EL (cell line): ENCODE results near the gene CSF1R.
"Not testable (repeated sequence)": the region's sequence is repeated elsewhere in the genome, so short reads cannot be mapped to it uniquely, and the experiment has no call there.

ENCODE experiments used
- DNase-seq: peaks from one replicate; pipeline ENCODE4 v3.0.0-alpha.2; 2016

Gene CSF1R

DNA sequence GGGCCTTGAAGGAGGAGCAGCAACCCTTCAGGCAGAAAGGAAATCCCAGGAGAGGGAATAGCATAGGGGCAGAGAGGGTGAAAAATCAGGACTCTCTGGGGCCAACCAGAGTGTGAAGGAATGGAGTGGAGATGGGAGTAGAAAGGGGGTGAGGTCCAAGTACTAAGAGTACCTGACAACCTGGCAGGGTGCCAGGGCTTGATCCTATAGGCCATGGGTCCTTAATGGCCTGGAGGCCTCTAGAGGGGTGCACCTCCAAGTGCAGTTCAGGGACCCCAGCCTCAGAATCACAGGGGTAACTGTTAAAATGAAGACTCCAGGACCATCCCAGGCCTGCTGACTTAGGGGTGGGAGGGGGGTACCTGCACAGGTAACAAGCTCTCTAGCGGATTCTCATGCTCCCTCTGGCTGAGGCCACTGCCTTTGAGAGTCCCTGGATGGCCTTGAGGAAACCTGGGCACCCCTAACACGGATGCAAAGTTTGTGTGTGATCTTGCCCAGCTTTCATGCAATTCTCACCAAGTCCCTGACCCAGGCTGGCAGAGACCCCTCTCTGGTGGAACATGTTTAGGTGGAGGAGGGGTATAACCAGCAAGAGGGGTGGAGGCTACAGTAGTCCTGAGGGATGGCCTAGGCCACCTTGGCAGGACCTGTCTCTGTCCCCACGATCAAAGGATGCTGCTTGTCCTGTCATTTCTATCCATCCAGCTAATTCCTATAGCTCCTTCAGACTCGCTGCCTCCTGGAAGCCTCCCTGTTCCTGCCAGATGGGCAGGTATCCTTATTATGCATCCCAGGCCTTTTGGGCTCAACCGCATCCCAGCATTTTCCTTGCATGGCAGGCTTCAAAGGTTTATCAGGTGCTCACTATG, 17.6 kb upstream of the CSF1R start:
- no peak for DNase-seq

DNA sequence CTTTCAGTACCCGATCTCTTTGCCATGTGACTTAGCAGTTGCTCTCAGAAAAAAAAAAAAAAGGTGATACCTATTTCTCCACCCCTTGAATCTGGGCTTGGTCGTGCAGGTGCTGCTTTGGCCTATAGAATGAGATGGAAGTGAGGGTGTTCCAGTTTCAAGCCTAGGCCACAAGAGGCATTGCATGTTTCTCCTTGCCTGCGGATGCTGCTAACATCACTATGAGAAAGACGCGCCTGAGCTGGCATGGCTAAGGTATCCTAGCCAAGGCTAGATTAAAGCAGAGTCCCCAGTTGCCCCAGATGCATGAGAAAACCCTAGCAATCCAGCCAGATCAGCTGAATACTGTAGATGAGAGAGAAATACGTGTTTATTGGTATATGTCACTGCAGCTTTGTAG, 14.7 kb upstream of the CSF1R start:
- no peak for DNase-seq

DNA sequence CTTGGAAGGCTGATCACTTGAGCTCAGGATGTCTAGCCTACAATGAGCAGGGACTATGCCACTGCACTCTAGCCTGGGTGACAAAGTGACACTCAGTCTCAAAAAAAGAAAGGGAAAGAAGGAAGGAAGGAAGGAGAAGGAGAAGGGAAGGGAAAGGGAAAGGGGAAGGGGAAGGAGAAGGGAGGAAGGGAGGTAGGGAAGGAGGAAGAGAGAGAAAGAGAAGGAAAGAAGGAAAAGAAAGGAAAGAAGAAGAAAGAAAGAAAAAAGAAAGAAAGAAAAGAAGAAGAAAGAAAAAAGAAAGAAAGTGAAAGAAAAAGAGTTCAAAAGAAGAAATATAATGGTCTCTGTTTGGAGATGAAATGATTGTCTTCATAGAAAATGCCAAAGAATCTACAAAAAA, 10.8 kb upstream of the CSF1R start:
- no peak for DNase-seq

DNA sequence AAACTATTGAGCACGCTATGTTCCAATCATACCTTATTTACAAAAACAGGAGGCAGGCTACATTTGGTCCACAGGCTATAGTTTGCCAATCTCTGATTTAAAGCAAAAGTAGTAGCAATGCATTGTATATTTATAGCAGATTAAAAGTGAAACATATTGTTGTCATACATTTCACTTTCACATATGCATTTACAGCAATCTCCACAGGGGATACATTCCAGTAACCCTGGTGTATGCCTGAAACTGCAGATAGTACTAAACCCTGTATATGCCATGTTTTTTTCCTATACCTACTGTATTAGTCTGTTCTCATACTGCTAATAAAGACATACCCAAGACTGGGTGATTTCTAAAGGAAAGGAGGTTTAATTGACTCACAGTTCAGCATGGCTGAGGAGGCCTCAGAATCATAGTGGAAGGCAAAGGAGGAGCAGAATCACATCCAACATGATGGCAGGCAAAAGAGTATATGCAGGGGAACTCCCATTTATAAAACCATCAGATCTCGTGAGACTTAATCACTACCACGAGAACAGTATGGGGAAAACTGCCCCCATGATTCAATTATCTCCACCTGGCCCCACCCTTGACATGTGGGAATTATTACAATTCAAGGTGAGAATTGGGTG, 5.9 kb upstream of the CSF1R start:
- DNase-seq: no peak

DNA sequence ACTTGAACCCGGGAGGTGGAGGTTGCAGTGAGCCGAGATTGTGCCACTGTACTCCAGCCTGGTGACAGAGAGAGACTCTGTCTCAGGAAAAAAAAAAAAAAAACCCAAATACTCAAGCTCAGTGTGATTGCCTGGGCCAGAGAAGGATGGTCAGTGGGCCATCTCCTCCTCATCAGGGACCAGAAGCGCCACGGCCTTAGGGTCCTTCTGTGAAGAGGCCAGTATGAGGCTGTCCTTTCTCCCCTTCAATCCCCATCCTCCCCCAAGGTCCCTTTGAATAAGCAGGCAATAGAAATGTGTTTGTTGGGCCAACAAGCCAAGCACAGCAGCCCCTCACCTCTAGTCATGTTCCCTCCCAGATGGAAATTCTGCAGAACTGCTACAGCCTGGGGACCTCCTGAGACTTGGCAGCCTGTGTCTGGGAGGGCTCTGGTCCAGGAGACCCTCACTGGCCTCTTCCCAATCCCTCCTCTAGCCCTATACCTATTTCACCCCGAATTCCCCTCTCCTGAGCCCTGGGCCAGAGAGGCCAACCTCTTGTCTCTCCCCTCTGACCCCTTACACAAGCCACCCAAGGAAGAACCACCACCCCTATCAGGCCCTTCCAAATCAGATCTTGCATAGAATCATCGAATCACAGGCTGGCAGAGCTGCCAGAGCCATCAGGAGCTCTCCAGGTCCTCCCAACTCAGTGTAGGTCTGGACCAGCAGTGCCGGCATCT, 1.0 kb downstream of the CSF1R start:
- no peak for DNase-seq

DNA sequence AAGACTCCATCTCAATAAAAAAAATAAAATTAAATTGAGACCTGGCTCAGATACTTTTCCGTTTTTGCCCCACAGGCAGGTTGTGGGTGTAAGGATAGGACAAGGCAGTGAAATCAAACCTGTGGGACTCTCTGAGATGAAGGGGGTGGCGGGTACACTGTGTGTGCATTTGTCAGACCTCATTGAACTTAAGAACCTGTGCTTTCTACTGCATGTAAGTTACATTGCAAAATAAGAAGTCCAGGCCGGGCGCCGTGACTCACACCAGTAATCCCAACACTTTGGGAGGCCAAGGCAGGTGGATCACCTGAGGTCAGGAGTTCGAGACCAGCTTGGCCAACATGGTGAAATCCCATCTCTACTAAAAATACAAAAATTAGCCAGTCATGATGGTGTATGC, 1.6 kb downstream of the CSF1R start:
- DNase-seq: not testable (repeated sequence)

DNA sequence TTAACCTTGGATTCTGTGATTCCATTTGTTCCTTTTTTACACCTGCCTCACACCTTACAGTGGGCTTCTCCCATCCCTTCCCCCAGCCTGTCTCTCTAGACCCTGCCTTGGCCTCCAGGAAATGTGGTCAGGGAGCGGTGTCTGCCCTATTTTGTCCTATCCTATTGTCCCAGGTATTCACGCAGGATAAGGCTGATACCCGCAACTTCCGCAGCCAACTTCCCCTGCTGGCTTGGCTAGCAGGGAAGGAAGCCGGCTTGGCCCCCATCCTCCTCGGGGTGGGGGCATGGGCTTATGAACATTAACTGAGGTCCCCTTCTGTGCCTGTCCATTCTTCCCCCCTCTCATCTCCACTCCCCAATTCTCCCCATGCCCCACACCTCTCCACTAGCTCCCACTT, 3.5 kb downstream of the CSF1R start:
- no peak for DNase-seq

DNA sequence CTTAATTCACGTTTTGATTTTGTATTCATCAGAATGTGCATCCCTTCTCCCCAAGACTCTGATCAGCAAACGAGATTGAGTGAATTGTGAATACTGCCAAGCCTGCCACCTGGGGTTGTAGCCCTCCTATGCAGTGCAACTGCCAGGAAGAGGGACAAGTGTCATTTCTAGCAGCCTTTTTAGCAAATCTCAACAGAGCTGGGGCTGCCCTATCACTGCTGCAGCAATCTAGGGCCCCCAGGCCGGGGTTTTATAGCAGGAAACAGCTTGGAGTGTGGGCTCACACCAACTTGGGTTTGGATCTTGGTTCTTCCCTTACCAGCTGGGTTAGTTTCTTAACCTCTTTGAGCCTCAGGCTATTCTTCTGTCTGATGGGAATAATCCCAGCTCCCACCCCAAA, 4.0 kb downstream of the CSF1R start:
- no peak for DNase-seq

DNA sequence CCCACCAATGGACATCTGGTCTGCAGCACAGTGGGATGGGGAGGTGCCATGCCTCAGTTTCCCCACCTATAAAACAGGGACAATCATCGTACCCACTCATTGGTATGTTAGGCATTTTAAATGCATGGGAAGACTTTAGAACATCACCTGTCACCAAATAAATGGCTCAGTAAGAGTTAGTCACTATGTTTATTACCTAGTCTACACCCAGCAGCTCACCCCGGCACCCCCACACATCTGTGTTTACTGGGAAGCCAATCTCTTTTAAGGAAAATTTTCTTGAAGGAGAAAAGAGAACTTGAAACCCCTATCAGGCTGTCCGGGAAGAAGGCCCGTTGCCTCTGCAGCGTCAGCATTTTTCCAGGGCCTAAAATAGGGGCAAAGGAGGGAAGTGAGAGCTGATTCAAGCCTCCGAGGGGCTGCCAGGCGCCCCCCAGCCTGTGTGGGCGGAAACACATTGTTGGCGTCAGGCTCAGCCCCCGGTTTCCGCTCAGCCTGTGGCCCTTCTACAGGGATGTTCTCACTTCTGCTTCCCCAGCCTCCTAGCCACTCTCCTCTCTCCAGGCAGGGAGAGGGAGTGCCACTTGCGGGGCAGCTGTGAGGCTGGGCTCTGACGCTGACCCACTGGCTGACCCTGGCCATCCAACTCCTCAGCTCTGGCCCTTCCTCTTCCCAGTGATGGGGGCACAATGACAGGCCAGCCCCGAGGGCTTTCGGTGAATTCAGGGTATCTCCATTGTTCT, 4.6 kb downstream of the CSF1R start:
- DNase-seq: no peak

DNA sequence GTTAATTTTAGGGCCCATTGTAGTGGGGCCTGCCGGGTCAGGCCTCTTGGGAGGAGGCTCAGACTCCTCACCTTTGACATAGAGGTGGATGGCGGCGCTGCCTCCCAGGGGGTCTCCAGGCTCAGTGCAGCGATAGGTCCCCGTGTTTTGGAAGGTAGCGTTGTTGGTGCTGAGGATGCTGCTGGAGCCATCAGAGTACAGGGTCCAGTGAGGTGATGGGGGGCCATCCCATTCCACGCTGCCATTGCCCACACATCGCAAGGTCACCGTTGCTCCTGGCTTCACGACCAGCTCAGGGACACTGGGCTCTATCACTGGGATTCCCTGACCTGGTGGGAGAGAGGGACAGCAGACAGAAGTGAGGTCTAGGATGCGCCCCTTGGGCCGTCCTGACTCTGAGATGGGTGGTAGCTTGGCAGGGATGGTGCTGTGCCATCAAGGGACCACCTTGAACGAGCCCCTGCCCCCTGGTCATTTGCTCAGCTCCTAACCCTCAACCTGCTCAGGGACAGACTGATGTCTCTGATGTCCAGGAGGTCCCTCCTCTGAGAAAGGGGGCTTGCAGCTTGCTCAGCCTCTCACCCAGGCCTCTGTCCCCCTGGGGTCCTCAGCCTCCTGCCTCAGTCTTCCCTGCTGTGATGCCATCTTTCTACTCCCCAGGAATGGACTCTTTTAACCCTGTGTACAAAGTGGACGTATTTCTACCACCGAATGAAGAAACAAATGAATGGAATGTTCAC, 5.5 kb downstream of the CSF1R start:
- no peak for DNase-seq

DNA sequence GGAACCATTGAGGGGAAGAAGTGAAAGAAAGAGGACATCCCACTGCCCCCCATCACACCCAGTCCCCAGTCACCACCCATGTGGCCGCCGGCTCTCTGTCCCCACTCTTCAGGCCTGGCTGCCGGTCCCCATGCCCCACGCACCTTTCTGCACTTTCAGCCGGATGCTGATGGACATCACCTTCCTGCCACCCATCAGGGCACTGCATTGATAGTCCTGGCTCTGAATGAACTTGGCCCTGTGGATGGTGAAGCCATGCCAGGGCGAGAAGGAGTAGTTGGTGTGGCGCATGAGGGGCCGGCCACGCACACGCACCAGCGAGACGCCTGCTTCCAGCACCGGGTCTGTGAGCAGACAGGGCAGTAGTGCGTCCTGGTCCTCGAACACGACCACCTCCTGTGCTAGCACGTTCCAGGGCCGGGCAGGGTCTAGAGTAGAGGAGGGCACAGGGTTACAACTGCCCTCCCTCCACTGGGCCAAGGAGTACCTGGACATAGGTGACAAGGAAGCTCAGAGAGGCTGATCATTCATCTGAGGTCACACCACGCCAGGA, 6.4 kb downstream of the CSF1R start:
- DNase-seq: no peak

DNA sequence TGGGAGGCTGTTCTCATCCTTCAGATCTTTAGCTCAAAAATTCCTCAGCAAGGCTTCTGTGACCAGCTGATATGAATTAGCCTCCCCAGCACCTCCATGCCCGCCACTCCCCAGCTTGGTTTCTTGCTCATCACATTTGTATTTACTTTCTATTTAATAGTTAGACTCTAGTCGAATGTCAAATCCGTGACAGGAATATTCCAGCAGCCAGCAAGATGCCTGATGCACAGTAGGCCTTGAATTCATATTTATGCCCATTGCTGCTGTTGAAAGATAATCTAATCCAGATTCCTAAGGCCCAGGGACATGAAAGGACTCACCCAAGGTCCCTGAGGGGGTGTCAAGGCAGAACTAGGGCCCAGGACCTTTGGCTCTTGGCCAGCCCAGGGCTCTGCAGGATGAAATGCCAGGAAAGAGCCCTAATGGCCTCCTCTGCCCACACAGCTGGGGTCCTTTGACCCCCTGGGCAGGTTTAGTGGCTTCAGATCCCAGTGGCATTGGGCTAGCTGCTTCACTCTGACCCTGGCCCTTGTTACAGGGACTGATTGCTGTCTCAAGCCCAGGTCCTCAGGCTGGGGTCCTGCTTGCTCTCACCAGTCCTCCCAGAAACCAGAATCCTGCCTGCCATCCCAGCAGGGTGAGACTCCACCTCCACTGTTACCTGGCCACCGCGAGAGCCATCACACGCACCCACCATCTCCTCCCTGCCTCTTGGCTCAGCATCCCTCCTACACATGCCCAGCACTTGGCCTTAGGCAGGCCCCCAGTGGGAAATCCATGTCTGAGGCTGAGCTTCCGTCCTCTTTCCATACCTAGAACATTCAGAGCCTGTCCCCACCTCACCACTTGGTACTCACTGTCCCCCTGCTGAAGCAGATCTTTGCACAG, 7.3 kb downstream of the CSF1R start:
- DNase-seq: no peak

DNA sequence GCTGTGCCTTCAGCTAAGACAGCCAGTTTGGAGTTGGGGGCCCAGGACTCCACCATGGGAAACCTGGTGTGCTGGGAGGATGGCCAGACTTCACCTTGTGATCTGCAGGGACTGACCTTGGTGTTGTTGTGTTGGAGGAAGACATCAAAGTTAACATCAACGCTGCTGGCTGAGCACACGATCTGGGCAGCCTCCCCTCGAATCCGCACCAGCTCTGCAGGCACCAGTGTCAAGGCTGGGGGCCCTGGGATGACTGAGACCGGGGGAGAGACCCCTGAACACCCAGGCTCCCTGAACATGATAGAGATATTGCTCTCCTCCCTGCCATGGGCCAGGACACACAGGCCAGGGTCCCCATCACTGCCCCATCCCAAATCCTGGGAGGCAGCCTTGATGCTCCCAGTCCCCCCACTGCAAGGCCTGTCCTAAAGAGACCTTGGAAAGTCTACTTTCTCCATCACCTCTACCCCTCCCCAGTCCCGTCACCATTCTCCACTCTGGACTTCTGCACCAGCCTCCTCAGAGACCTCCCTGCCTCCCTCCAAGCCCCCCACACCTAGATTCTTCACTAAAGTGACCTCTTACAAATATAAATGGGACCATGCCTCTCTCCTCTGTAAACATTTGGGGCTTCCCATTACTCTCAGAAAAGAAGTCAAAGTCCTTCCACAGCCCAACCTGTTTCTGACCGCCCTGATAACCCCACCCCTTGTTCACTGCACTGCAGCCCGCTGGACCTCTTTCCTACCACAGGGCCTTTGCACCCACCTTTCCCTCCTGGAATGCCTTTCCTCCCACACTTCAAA, 8.2 kb downstream of the CSF1R start:
- no peak for DNase-seq

DNA sequence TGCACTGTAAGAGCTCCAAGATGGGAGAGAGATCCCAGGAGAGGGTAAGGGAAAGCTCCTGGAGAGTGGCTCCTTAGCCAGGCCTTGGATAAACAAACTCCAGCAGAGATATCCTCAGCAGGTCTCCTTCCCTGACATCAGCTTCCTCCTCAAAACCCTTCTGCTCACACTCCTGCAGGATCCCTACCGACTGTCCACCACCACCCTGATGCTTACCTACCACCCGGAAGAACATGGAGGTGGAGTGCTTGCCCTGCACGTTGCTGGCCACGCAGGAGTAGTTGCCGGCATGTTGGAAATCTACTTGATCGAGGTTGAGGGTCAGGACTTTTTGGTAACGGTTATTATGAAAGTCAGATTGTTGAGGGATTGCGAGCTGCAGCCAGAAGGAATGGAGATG, 9.3 kb downstream of the CSF1R start:
- no peak for DNase-seq

DNA sequence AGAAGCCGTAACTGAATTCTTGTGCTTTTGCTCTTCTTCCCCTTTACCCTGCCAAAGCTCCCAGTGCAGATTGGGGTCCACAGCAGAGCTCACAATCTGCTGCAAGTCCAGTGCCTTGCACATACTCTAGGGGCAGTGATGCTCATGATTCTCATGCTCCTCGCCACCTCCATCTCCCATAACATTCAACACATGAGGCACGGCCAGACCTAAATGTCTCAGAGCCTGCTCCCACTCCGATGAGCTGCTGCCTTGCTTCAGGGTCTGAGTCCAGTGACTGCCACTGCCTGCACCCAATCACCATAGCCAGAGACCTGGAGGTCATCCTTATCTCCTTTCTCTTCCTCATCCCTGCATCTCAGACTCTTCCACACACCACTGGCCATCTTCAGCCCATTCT, 10.5 kb downstream of the CSF1R start:
- no peak for DNase-seq

DNA sequence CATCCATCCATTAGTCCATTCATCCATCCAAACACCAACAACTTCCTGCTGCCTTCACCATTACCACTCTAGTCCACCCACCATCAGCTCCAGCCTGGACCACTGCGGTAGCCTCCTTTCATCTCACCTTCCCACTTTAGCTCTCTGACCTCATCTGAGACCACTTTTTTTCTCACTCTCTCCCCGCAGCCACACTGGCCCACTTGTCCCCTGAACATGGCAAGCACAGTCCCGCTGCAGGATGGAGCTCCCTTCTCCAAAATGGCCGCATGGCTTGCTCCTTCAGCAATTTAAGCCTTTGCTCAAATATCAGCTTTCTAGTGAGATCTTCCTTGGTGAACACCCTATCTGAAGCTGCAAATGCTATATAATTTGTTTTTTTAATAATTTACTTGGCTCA, 11.1 kb downstream of the CSF1R start:
- no peak for DNase-seq

DNA sequence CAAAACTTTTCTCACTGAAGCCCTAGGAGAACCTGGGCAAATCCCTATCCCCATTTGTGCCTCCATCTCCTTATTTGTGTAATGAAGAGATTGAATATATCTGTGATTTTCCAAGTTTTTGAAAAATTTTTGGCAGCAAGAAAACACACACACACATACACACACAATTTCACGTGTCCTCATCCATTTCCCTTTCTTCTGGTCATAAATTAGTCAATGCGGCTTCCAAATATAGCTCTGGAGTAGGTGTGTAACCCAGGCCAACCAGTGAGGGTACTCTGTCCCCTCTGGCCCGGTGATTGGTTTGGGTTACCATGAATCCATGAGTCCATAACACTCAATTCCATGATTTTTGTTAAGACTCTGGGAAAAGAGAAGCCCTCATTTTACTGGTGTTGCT, 12.7 kb downstream of the CSF1R start:
- DNase-seq: no peak

DNA sequence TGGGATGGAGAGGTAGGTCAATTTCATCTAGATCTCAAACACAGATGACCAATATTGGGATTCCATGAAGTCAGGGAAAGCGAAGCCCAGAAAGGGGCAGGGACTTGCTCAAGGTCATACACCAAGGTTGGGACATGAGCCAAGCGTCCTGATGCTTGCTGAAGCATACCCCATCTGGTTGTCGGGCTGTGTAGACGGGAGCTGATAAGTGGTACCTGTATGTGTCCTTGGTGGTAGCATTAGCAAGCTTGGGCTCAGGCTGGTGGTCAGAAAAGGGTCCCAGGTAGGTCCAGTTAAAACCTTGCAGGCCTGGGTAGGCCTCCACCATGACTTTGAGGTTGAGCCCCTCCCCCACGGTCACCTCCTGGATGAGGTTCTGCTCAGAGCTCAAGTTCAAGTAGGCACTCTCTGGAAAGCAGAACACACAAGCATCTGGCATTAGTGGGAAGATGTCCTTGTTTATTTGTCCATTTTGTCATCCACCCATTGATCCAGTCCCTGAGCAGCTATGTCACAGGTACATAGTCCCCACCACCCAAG, 13.2 kb downstream of the CSF1R start:
- DNase-seq: no peak

DNA sequence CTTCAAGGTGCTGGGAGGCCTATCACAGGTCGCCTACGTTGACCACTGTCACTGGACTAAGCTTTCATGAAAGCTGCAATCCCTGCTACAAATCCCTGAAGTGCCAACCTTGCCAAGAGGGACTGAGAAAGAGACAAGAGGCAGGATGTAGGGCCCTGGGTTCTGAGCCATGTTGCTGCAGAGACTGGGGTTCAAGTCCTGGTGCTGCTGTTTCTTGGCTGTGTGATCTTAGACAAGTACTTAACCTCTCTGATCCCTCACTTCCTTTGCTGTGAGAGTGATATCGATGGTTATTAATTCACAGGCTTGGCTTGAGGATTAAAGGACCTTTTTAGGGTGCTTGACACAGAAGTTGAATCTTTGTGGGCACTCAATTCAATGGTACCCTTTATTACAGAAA, 15.5 kb downstream of the CSF1R start:
- no peak for DNase-seq
